ENCODE measurements around the gene UBAC2.

UBAC2 gene

GRCh38 chr13:99279637-99280036, 79.0 kb downstream of the UBAC2 start:
- Histone ChIP-seq H3K79me2 (peaks cover 9% of the 10 kb centered on the region), H3K4me1 (no peaks in the 10 kb centered on the region), H2AFZ (no peak overlapping the region), H3K4me2 (ENCODE audit: low read length) (no peak overlapping the region), H3K27me3 (ENCODE audit: control insufficient read depth, insufficient read depth, low read length) (no peaks in the 10 kb centered on the region), H3K9me3 (ENCODE audit: control insufficient read depth, low read length) (no peaks in the 10 kb centered on the region), H3K9ac (no peak overlapping the region), H3K36me3 (ENCODE audit: control insufficient read depth, insufficient read depth, low read length) (no peaks in the 10 kb centered on the region), H3K27ac (no peak overlapping the region), H3K4me3 (ENCODE audit: low read depth, low read length) (no peak overlapping the region)
- TF ChIP-seq CTCF (IDR thresholded peaks at IDR 0.05), result no peak

- Histone ChIP-seq H3K36me3 (ENCODE audit: control insufficient read depth, insufficient read depth, low read length) (no peaks in the 10 kb centered on the region), H3K79me2 (peaks cover 6% of the 10 kb centered on the region), H3K4me3 (ENCODE audit: low read depth, low read length) (no peak overlapping the region), H3K27ac (no peak overlapping the region), H3K9me3 (ENCODE audit: control insufficient read depth, low read length) (no peaks in the 10 kb centered on the region), H3K4me2 (ENCODE audit: low read length) (no peak overlapping the region), H2AFZ (no peak overlapping the region), H3K27me3 (ENCODE audit: control insufficient read depth, insufficient read depth, low read length) (no peaks in the 10 kb centered on the region), H3K4me1 (no peaks in the 10 kb centered on the region), H3K9ac (no peak overlapping the region)
- TF ChIP-seq CTCF (IDR thresholded peaks at IDR 0.05), result no peak
These were observed 79.5 kb downstream of the UBAC2 start for GRCh38 chr13:99280166-99280565.

GRCh38 chr13:99281811-99282263, 81.2 kb downstream of the UBAC2 start:
- H2AFZ ChIP-seq, result no peak overlapping the region
- H3K27ac ChIP-seq, result no peak overlapping the region
- H3K36me3 ChIP-seq (ENCODE audit: control insufficient read depth, insufficient read depth, low read length), result no peaks in the 10 kb centered on the region
- no peak overlapping the region for H3K9ac ChIP-seq
- no peaks in the 10 kb centered on the region for H3K9me3 ChIP-seq (ENCODE audit: control insufficient read depth, low read length)
- TF ChIP-seq CTCF (IDR thresholded peaks at IDR 0.05), result no peak
- no peak overlapping the region for H3K4me3 ChIP-seq (ENCODE audit: low read depth, low read length)
- H3K79me2 ChIP-seq, result peaks cover 2% of the 10 kb centered on the region
- H3K4me1 ChIP-seq, result no peaks in the 10 kb centered on the region
- H3K27me3 ChIP-seq (ENCODE audit: control insufficient read depth, insufficient read depth, low read length), result no peaks in the 10 kb centered on the region
- no peak overlapping the region for H3K4me2 ChIP-seq (ENCODE audit: low read length)

GRCh38 chr13:99282264-99283231, 81.9 kb downstream of the UBAC2 start:
- Histone ChIP-seq H3K36me3 (ENCODE audit: control insufficient read depth, insufficient read depth, low read length) (no peaks in the 10 kb centered on the region), H3K4me3 (ENCODE audit: low read depth, low read length) (no peak overlapping the region), H3K79me2 (peaks cover 2% of the 10 kb centered on the region), H3K9me3 (ENCODE audit: control insufficient read depth, low read length) (no peaks in the 10 kb centered on the region), H2AFZ (no peak overlapping the region), H3K27me3 (ENCODE audit: control insufficient read depth, insufficient read depth, low read length) (no peaks in the 10 kb centered on the region), H3K9ac (no peak overlapping the region), H3K4me1 (no peaks in the 10 kb centered on the region), H3K27ac (no peak overlapping the region), H3K4me2 (ENCODE audit: low read length) (no peak overlapping the region)
- TF ChIP-seq CTCF (IDR thresholded peaks at IDR 0.05), result no peak
